K562 (cell line): ENCODE results near the gene CENPC. TPM values are rescaled to one million over a fixed set of nuclear protein-coding genes. Genes with fewer than 3 reads are reported as not detected.
A peak's percentile ranks its signal among the peaks of the same experiment; 100 is the strongest.

Experiments
- ASH1L ChIP-seq: fragments of 450-650 bp; IDR thresholded peaks from 2 replicates; pipeline ENCODE4 v1.6.1; 2018; ENCODE audit warnings: borderline replicate concordance, mild to moderate bottlenecking, low read depth; ENCODE audit not compliant: partially characterized antibody
- BRD4 ChIP-seq: fragments of 200-600 bp; sonication (generic); IDR thresholded peaks from 2 replicates; pipeline ENCODE4 v1.6.1; 2017; ENCODE audit warnings: inconsistent platforms
- CBX1 ChIP-seq: sonication (generic); IDR thresholded peaks from 2 replicates; pipeline ENCODE4 v1.6.1; 2016; ENCODE audit warnings: antibody characterized with exemption, low read depth, mild to moderate bottlenecking
- DPF2 ChIP-seq: fragments of 450-650 bp; IDR thresholded peaks from 2 replicates; pipeline ENCODE4 v1.6.1; 2016
- HNRNPLL ChIP-seq: fragments of 200-400 bp; formaldehyde crosslinking; IDR thresholded peaks from 2 replicates; pipeline ENCODE4 v1.6.1; 2017; ENCODE audit warnings: low read length, low read depth, mild to moderate bottlenecking; ENCODE audit not compliant: poor library complexity, severe bottlenecking
- MBD2 ChIP-seq: sonication (generic); IDR thresholded peaks from 2 replicates; pipeline ENCODE4 v1.6.1; 2016; ENCODE audit warnings: low read depth, borderline replicate concordance
- MEIS2 ChIP-seq: fragments of 450-650 bp; IDR thresholded peaks from 2 replicates; pipeline ENCODE4 v1.6.1; 2014; ENCODE audit warnings: mild to moderate bottlenecking; ENCODE audit not compliant: partially characterized antibody
- MTF1 ChIP-seq: fragments of 250-450 bp; sonication (Bioruptor Pico); IDR thresholded peaks from 2 replicates; pipeline ENCODE4 v1.9.0; 2021; ENCODE audit warnings: moderate library complexity, mild to moderate bottlenecking, inconsistent platforms, borderline replicate concordance
- NFATC3 ChIP-seq: fragments of 450-650 bp; IDR thresholded peaks from 2 replicates; pipeline ENCODE4 v1.6.1; 2017; ENCODE audit warnings: mild to moderate bottlenecking
- PHB ChIP-seq: fragments of 250-450 bp; sonication (Bioruptor Pico); IDR thresholded peaks from 2 replicates; pipeline ENCODE4 v1.5.0; 2021
- POU5F1 ChIP-seq: fragments of 150-350 bp; IDR thresholded peaks from 2 replicates; pipeline ENCODE4 v1.6.1; 2014; ENCODE audit warnings: borderline replicate concordance, low read length, low read depth, mild to moderate bottlenecking; ENCODE audit not compliant: partially characterized antibody
- SRF ChIP-seq, 2 experiments: fragments of 250-450, 450-650 bp in 1 of 2; sonication (Bioruptor Pico) in 1 of 2; sonication (generic) in 1 of 2; formaldehyde crosslinking; IDR thresholded peaks; 2 replicates each; pipeline versions ENCODE4 v1.5.0 to v1.5.1; 2020 to 2022; ENCODE audit warnings: mild to moderate bottlenecking in 1 of 2, missing genetic modification reagents in 1 of 2
- TAF15 ChIP-seq: fragments of 200-400 bp; formaldehyde crosslinking; IDR thresholded peaks from 2 replicates; pipeline ENCODE4 v1.6.1; 2017; ENCODE audit warnings: mild to moderate bottlenecking, low read depth, low read length, moderate library complexity
- ZNF121 ChIP-seq: sonication (generic); formaldehyde crosslinking; conservative IDR thresholded peaks from 2 replicates; pipeline ENCODE4 v1.8.0; 2022; ENCODE audit warnings: missing genetic modification reagents
- ZNF140 ChIP-seq: fragments of 250-450 bp; sonication (Bioruptor Pico); IDR thresholded peaks from 2 replicates; pipeline ENCODE4 v1.8.0; 2021; ENCODE audit warnings: moderate library complexity, mild to moderate bottlenecking, inconsistent platforms
- ZNF217 ChIP-seq: sonication (generic); formaldehyde crosslinking; IDR thresholded peaks from 2 replicates; pipeline ENCODE4 v1.8.0; 2022; ENCODE audit warnings: mild to moderate bottlenecking, missing genetic modification reagents
- polyA plus RNA-seq, 8 experiments: library from polyadenylated mRNA; depleted of rRNA in 4 of 8; stranded (reverse) in 5 of 8; unstranded in 3 of 8; fragments of >200 nt; fragmentation: Nextera tagmentation in 2 of 8; fragmentation: Illumina TruSeq in 1 of 8; extraction: Ambion mirVana in 2 of 8; extraction: Trizol in 1 of 8; gene quantifications; 2 replicates each; pipeline versions ENCODE4 v1.2.1 to v1.2.3, GENCODE V29; 2011 to 2014; ENCODE audit warnings: inconsistent platforms in 1 of 8, missing spikeins in 1 of 8
- total RNA-seq, 7 experiments: library from RNA; depleted of rRNA in 6 of 7; stranded (reverse); fragments of >200 nt in 6 of 7; fragmentation: Illumina TruSeq in 2 of 7; extraction: Trizol in 2 of 7; gene quantifications; 2 replicates each; pipeline versions ENCODE4 v1.2.1 to v1.2.3, GENCODE V29; 2011 to 2021; ENCODE audit warnings: low replicate concordance in 1 of 7
- TF ChIP-seq, protein P1 (sequence below): fragments of 250-450 bp; sonication (Bioruptor Pico); IDR thresholded peaks from 2 replicates; pipeline ENCODE4 v1.5.0; 2021; ENCODE audit warnings: mild to moderate bottlenecking, borderline replicate concordance
- TF ChIP-seq, protein P2 (sequence below): fragments of 450-650 bp; IDR thresholded peaks from 2 replicates; pipeline ENCODE4 v1.6.1; 2016; ENCODE audit warnings: antibody characterized with exemption
- TF ChIP-seq, protein P3 (sequence below): fragments of 450-650 bp; formaldehyde crosslinking; IDR thresholded peaks from 2 replicates; pipeline ENCODE4 v1.4.0; 2020; ENCODE audit warnings: mild to moderate bottlenecking, mixed read lengths
- TF ChIP-seq, protein P4 (sequence below): IDR thresholded peaks from 2 replicates; pipeline ENCODE4 v1.6.1; 2011; ENCODE audit not compliant: insufficient read length; ENCODE audit errors: extremely low read depth
- TF ChIP-seq, protein P5 (sequence below): fragments of 450-650 bp; formaldehyde crosslinking; IDR thresholded peaks from 2 replicates; pipeline ENCODE4 v1.4.0; 2022; ENCODE audit warnings: mild to moderate bottlenecking, moderate library complexity

The CENPC gene
- total and polyA plus RNA-seq, 9 of the 15 experiments (the other 6 are each of a cell fraction or from before 2014, with no cell fraction given) = 18.1 to 48.5 (median 30.8) TPM

DNA sequence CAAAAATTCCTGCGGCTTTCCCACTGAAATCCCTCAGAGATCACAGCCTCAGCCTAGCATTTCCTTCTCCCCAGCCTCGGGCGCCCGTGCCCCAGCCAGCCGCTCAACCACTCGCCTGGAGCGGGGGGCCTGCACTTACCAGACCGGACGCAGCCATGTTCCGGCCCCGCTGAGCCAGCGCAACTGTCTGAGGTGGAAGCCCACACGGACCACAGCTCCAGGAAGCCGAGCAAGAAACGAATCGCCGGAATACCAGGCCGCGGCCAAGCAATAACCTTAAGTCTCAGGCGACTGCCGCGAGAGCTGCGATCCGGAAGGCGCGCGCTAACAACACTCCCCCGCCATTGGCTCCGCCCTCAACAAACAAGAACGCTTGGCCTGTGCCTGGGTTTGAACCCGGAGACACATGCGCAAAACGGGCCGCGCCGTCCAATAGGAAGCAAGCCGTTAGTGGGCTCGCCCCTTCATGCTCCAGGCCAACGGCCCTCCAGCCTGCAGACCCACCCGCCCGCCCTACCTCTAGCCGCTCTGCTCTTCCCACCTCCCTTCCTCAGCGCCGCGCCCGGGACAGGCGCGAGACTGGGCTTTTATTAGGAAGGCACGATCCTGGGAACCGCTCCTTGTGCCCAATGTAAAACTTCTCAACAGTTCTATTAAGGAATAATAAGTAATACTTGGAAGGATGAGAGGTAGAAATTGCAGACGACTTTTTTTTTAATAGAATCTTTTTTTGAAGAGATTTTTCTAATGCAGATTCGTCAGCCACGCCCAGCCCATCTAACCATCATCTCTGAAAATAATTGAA, at the start of gene CENPC (continued):
- TF ChIP-seq, protein P1, sequence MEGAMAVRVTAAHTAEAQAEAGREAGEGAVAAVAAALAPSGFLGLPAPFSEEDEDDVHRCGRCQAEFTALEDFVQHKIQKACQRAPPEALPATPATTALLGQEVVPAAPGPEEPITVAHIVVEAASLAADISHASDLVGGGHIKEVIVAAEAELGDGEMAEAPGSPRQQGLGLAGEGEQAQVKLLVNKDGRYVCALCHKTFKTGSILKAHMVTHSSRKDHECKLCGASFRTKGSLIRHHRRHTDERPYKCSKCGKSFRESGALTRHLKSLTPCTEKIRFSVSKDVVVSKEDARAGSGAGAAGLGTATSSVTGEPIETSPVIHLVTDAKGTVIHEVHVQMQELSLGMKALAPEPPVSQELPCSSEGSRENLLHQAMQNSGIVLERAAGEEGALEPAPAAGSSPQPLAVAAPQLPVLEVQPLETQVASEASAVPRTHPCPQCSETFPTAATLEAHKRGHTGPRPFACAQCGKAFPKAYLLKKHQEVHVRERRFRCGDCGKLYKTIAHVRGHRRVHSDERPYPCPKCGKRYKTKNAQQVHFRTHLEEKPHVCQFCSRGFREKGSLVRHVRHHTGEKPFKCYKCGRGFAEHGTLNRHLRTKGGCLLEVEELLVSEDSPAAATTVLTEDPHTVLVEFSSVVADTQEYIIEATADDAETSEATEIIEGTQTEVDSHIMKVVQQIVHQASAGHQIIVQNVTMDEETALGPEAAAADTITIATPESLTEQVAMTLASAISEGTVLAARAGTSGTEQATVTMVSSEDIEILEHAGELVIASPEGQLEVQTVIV (CRISPR knock-in tag) = no peak
- TF ChIP-seq, protein P2, sequence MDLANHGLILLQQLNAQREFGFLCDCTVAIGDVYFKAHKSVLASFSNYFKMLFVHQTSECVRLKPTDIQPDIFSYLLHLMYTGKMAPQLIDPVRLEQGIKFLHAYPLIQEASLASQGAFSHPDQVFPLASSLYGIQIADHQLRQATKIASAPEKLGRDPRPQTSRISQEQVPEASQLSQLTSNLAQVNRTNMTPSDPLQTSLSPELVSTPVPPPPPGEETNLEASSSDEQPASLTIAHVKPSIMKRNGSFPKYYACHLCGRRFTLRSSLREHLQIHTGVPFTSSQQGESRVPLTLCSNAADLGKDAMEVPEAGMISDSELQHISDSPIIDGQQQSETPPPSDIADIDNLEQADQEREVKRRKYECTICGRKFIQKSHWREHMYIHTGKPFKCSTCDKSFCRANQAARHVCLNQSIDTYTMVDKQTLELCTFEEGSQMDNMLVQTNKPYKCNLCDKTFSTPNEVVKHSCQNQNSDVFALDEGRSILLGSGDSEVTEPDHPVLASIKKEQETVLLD = no peak
- TF ChIP-seq, protein P3, sequence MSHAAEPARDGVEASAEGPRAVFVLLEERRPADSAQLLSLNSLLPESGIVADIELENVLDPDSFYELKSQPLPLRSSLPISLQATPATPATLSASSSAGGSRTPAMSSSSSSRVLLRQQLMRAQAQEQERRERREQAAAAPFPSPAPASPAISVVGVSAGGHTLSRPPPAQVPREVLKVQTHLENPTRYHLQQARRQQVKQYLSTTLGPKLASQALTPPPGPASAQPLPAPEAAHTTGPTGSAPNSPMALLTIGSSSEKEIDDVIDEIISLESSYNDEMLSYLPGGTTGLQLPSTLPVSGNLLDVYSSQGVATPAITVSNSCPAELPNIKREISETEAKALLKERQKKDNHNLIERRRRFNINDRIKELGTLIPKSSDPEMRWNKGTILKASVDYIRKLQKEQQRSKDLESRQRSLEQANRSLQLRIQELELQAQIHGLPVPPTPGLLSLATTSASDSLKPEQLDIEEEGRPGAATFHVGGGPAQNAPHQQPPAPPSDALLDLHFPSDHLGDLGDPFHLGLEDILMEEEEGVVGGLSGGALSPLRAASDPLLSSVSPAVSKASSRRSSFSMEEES = no peak
- TF ChIP-seq BRD4 (no peak), PHB (CRISPR knock-in tag) (no peak), ZNF140 (CRISPR knock-in tag) (no peak), HNRNPLL (peak; percentile 81), ASH1L (no peak), MBD2 (peak; percentile 54; the same call in 1 of the 2 replicates), CBX1 (no peak), SRF (CRISPR knock-in tag; IDR thresholded peaks at IDR 0.05) (peak in 1 of 2 experiments; percentile 40; a peak in 1 of 4 replicates), MEIS2 (peak; percentile 37), NFATC3 (no peak), POU5F1 (no peak), DPF2 (no peak), ZNF121 (no peak), TAF15 (no peak), MTF1 (CRISPR knock-in tag) (no peak), ZNF217 (CRISPR knock-in tag) (no peak)
- TF ChIP-seq, protein P4, sequence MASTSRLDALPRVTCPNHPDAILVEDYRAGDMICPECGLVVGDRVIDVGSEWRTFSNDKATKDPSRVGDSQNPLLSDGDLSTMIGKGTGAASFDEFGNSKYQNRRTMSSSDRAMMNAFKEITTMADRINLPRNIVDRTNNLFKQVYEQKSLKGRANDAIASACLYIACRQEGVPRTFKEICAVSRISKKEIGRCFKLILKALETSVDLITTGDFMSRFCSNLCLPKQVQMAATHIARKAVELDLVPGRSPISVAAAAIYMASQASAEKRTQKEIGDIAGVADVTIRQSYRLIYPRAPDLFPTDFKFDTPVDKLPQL = peak; percentile 50
- TF ChIP-seq, protein P5, sequence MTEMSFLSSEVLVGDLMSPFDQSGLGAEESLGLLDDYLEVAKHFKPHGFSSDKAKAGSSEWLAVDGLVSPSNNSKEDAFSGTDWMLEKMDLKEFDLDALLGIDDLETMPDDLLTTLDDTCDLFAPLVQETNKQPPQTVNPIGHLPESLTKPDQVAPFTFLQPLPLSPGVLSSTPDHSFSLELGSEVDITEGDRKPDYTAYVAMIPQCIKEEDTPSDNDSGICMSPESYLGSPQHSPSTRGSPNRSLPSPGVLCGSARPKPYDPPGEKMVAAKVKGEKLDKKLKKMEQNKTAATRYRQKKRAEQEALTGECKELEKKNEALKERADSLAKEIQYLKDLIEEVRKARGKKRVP (CRISPR knock-in tag) = no peak
